ENCODE data around the gene SLC2A9. TPM values are rescaled to one million over a fixed set of nuclear protein-coding genes. Genes with fewer than 3 reads are reported as not detected.

Gene SLC2A9
- total RNA-seq, 2 experiments from 2014 or later = not detected

DNA sequence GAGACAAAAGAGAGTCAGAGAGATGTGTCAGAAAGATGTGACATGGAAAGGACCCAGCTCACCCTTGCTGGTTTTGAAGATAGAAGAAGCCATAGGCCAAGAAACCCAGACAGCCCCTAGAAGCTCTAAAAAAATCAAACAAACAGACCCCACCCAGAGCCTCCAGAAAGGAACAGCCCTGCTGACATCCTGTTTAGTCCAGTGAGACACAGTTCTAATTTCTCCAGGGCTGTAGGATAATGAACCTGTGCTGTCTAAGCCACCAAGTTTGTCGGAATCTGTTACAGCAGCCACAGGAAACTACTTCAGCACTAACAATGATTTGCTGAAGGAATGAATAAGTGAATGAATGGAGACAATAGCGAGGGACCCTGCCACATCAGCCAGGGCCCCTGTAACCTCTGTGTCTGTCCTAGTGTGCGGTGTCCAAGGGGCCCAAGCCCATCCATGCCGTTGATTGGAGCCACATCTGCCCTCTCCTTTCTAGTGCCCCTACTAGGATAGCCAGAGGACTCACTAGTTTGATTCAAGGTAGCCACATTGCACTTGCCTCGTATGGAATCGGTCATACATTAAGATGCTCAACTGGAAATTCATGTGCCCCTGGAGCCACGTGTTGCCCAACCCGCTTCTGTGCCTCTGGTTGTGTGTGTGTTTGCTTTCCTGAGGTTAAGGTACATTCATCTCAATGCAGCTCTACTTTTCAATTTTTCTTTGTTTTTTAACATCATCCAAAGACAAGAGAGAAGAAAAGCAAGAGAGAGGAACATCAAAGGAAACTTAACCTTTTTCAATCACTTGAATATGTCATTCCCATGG lies 32.5 kb upstream of the SLC2A9 start:
- Histone ChIP-seq H3K36me3 (ENCODE audit: insufficient read depth, low read length) (no peaks in the 10 kb centered on the region), H3K9me2 (ENCODE audit: insufficient read depth, low read length) (no peaks in the 10 kb centered on the region), H3K4me1 (ENCODE audit: insufficient read depth, low read length, poor library complexity, severe bottlenecking) (peaks cover 15% of the 10 kb centered on the region), H3K27ac (ENCODE audit: low read depth, low read length, poor library complexity, severe bottlenecking) (no peak overlapping the region), H3K79me2 (ENCODE audit: insufficient read depth, low read depth, low read length) (no peaks in the 10 kb centered on the region), H4K20me1 (ENCODE audit: insufficient read depth, low read length) (no peaks in the 10 kb centered on the region), H3K4me2 (ENCODE audit: low read length) (no peak overlapping the region), H3K4me3 (ENCODE audit: low read depth, low read length, poor library complexity, severe bottlenecking) (no peak overlapping the region), H3K9me3 (ENCODE audit: low read length) (no peaks in the 10 kb centered on the region), H2AFZ (ENCODE audit: low read length) (no peak overlapping the region)
- no peak for DNase-seq (ENCODE audit: low spot score)
- TF ChIP-seq, protein P1, sequence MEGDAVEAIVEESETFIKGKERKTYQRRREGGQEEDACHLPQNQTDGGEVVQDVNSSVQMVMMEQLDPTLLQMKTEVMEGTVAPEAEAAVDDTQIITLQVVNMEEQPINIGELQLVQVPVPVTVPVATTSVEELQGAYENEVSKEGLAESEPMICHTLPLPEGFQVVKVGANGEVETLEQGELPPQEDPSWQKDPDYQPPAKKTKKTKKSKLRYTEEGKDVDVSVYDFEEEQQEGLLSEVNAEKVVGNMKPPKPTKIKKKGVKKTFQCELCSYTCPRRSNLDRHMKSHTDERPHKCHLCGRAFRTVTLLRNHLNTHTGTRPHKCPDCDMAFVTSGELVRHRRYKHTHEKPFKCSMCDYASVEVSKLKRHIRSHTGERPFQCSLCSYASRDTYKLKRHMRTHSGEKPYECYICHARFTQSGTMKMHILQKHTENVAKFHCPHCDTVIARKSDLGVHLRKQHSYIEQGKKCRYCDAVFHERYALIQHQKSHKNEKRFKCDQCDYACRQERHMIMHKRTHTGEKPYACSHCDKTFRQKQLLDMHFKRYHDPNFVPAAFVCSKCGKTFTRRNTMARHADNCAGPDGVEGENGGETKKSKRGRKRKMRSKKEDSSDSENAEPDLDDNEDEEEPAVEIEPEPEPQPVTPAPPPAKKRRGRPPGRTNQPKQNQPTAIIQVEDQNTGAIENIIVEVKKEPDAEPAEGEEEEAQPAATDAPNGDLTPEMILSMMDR (conservative IDR thresholded peaks at IDR 0.05; ENCODE audit: low read length) = no peak
- no peak for TF ChIP-seq EZH2phosphoT487 (IDR thresholded peaks at IDR 0.05; ENCODE audit: borderline replicate concordance, low read depth, low read length)
- ChIA-PET POLR2A (no interaction called here), CTCF (ENCODE audit: unreplicated experiment) (no interaction called here)
- intact Hi-C loops (cut with micrococcal nuclease; ENCODE audit: unreplicated experiment) = no loop called here
- no TSS peak for BruUV-seq (replicated peaks)

DNA sequence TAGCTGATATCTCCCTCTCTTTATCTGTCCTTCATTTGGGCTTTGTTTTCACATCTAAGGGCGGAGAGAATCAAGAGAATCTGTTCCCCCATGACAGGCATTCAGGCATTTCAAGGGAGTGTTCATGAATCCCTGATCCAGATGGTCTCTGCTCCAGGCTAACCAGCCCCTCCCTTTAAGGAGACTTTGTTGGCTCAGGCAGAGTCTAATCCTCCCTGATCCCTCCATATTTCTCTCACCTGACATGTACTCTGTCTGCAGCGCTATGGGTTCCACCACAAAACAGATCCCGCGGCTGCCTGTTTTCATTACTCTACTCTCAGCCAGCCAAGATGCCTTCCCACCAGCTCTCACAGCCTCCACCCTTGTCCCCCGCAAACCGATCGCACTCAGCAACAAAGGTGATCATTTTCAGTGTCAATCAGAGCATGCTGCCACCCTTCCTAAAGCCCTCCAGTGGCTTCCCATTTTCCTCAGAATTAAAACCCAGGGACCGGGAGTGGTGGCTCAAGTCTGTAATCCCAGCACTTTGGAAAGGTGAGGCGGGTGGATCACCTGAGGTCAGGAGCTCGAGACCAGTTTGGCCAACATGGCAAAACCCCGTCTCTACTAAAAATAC lies 30.3 kb upstream of the SLC2A9 start:
- H3K36me3 ChIP-seq (ENCODE audit: insufficient read depth, low read length) = no peaks in the 10 kb centered on the region
- H3K9me2 ChIP-seq (ENCODE audit: insufficient read depth, low read length) = no peaks in the 10 kb centered on the region
- TF ChIP-seq, protein P1 (conservative IDR thresholded peaks at IDR 0.05; ENCODE audit: low read length) = no peak
- no peak for TF ChIP-seq EZH2phosphoT487 (IDR thresholded peaks at IDR 0.05; ENCODE audit: borderline replicate concordance, low read depth, low read length)
- no peak for DNase-seq (ENCODE audit: low spot score)
- no peak overlapping the region for H2AFZ ChIP-seq (ENCODE audit: low read length)
- CTCF ChIA-PET (ENCODE audit: unreplicated experiment) = no interaction called here
- BruUV-seq (replicated peaks) = no TSS peak
- H3K9me3 ChIP-seq (ENCODE audit: low read length) = no peaks in the 10 kb centered on the region
- POLR2A ChIA-PET = no interaction called here
- H3K27ac ChIP-seq (ENCODE audit: low read depth, low read length, poor library complexity, severe bottlenecking) = no peak overlapping the region
- intact Hi-C loops (cut with micrococcal nuclease; ENCODE audit: unreplicated experiment) = no loop called here
- H3K79me2 ChIP-seq (ENCODE audit: insufficient read depth, low read depth, low read length) = no peaks in the 10 kb centered on the region
- H3K4me1 ChIP-seq (ENCODE audit: insufficient read depth, low read length, poor library complexity, severe bottlenecking) = peaks cover 15% of the 10 kb centered on the region
- no peaks in the 10 kb centered on the region for H4K20me1 ChIP-seq (ENCODE audit: insufficient read depth, low read length)
- H3K4me2 ChIP-seq (ENCODE audit: low read length) = no peak overlapping the region
- H3K4me3 ChIP-seq (ENCODE audit: low read depth, low read length, poor library complexity, severe bottlenecking) = no peak overlapping the region

DNA sequence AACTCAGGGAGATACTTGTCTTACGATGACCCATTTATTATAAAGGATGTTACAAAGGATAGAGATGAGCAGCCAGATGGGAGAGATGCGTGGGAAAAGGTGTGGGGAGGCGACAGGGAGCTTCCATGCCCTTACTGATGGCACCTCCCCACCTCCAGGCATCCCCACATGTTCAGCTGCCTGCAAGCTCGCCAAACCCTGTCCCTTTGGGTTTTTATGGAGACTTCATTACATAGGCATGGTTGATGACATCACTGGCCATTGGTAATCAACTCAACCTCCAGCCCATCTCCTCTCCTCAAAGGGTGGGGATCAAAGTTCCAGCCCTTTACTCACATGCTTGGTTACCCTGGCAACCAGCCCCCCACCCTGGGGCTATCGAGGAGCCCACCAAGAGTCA lies 29.4 kb upstream of the SLC2A9 start:
- Histone ChIP-seq H3K79me2 (ENCODE audit: insufficient read depth, low read depth, low read length) (no peaks in the 10 kb centered on the region), H4K20me1 (ENCODE audit: insufficient read depth, low read length) (no peaks in the 10 kb centered on the region), H3K4me2 (ENCODE audit: low read length) (no peak overlapping the region), H3K9me2 (ENCODE audit: insufficient read depth, low read length) (no peaks in the 10 kb centered on the region), H3K36me3 (ENCODE audit: insufficient read depth, low read length) (no peaks in the 10 kb centered on the region), H3K27ac (ENCODE audit: low read depth, low read length, poor library complexity, severe bottlenecking) (no peak overlapping the region), H3K4me1 (ENCODE audit: insufficient read depth, low read length, poor library complexity, severe bottlenecking) (peaks cover 12% of the 10 kb centered on the region), H2AFZ (ENCODE audit: low read length) (no peak overlapping the region), H3K4me3 (ENCODE audit: low read depth, low read length, poor library complexity, severe bottlenecking) (no peak overlapping the region), H3K9me3 (ENCODE audit: low read length) (no peaks in the 10 kb centered on the region)
- no peak for DNase-seq (ENCODE audit: low spot score)
- TF ChIP-seq, protein P1 (conservative IDR thresholded peaks at IDR 0.05; ENCODE audit: low read length) = no peak
- TF ChIP-seq EZH2phosphoT487 (IDR thresholded peaks at IDR 0.05; ENCODE audit: borderline replicate concordance, low read depth, low read length) = no peak
- BruUV-seq (replicated peaks) = no TSS peak
- CTCF ChIA-PET (ENCODE audit: unreplicated experiment) = no interaction called here
- POLR2A ChIA-PET = no interaction called here
- intact Hi-C loops (cut with micrococcal nuclease; ENCODE audit: unreplicated experiment) = no loop called here

All from OCI-LY7 (cell line).